Stimulated activated CD4-positive, alpha-beta T cell treated with anti-CD3 and anti-CD28 coated beads, Interleukin-4, amount 100 ng/mL, for 1 hour (primary cell): ENCODE measurements around the gene RARB.

Experiments used
- DNase-seq: peaks from one replicate; pipeline ENCODE4 v3.0.0-alpha.2; 2020

The RARB gene

GRCh38 chr3:25510797-25511196 is 82.7 kb downstream of the RARB start:
- DNase-seq = no peak

GRCh38 chr3:25511972-25512721 is 84.1 kb downstream of the RARB start:
- no peak for DNase-seq

GRCh38 chr3:25513642-25514266 is 85.7 kb downstream of the RARB start:
- no peak for DNase-seq

GRCh38 chr3:25515171-25515570 is 87.1 kb downstream of the RARB start:
- no peak for DNase-seq

GRCh38 chr3:25520926-25521559 is 93.0 kb downstream of the RARB start:
- no peak for DNase-seq

- no peak for DNase-seq
These were observed 99.3 kb downstream of the RARB start for GRCh38 chr3:25527336-25527735.

GRCh38 chr3:25527801-25528200 is 99.7 kb downstream of the RARB start:
- no peak for DNase-seq

- DNase-seq = no peak
These were observed 103.9 kb downstream of the RARB start for GRCh38 chr3:25531971-25532370.

GRCh38 chr3:25532431-25533162 is 104.5 kb downstream of the RARB start:
- peak; percentile 7 for DNase-seq

GRCh38 chr3:25533399-25533798 is 105.3 kb downstream of the RARB start:
- no peak for DNase-seq

- no peak for DNase-seq
These were observed 105.9 kb downstream of the RARB start for GRCh38 chr3:25534007-25534406.

- no peak for DNase-seq
These were observed 108.7 kb downstream of the RARB start for GRCh38 chr3:25536521-25537391.

- DNase-seq = no peak
These were observed 109.5 kb downstream of the RARB start for GRCh38 chr3:25537516-25537915.

- no peak for DNase-seq
These were observed 112.2 kb downstream of the RARB start for GRCh38 chr3:25540273-25540672.

GRCh38 chr3:25542492-25543039 is 114.5 kb downstream of the RARB start:
- DNase-seq = no peak

- no peak for DNase-seq
These were observed 119.0 kb downstream of the RARB start for GRCh38 chr3:25547103-25547502.

- no peak for DNase-seq
These were observed 120.0 kb downstream of the RARB start for GRCh38 chr3:25547943-25548674.

GRCh38 chr3:25548836-25549235 is 120.8 kb downstream of the RARB start:
- no peak for DNase-seq

GRCh38 chr3:25552251-25552650 is 124.2 kb downstream of the RARB start:
- DNase-seq = no peak

- no peak for DNase-seq
These were observed 126.3 kb downstream of the RARB start for GRCh38 chr3:25554376-25554775.

GRCh38 chr3:25555695-25556437 is 127.8 kb downstream of the RARB start:
- no peak for DNase-seq
